GM18519 (cell line): Measurements from ENCODE around the gene BRD3.

Experiments
- ATAC-seq: cut with Tn5 transposase; IDR thresholded peaks from one replicate; pipeline ENCODE4 v1.9.1; 2021; ENCODE audit warnings: mild to moderate bottlenecking, moderate library complexity; ENCODE audit not compliant: unreplicated experiment, low FRiP score

Gene BRD3

DNA sequence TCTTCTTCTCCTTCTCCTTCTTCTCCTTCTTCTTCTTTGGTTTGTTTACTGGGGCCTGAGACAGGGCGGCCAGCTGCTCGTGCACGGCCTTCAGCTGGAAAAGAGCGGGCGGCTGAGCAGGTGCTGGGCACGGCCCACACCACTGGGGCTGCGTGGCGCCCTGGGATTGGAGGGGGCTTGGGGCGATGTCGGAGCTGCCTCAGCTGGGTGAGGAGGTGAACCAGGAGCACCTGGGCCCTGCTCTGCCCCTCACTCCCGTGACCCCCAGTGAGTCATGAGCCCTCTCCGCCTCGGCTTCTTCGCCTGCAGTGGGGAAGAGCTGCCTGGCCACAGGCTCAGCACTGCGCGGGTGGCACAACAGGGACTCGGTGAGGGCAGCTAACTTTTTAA is 27.7 kb downstream of the BRD3 start:
- no peak for ATAC-seq

DNA sequence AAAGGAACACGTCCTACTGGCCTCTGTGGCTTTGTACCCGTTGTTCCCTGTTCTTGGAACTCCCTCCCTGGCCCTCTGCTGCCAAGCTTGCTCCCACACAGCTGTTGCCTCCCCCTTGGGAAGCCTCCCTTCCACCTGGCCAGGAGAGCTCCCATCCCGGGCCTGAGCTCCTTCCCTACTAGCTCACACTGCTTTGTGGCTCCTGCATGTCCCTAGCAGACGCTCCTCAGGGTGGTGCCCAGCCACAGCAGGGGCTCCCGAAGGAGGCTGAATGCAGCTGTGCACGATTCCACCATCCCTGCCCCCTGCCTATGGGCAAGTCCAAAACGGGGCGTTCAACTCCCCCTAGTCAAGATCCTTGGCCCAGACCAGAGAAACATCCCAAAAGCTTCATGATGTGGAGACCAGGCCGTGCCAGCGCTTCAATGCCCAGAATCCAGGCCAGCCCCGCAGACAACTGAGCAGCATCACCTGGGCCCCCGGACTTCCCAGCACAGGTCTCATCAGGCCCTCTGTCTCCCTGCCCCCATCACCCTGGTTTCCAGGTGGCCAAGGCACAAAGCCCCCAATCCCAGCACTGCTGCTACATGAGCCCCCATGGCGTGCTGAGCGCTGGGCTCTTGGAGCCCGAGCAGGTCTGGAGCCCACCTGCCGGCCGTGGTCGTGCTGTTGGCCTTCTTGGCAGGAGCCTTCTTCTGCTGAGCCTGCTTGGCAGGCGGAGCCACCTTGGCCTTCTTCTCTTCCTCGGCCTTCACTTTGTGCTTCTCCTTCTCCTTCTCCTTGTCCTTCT is 28.2 kb downstream of the BRD3 start:
- no peak for ATAC-seq

DNA sequence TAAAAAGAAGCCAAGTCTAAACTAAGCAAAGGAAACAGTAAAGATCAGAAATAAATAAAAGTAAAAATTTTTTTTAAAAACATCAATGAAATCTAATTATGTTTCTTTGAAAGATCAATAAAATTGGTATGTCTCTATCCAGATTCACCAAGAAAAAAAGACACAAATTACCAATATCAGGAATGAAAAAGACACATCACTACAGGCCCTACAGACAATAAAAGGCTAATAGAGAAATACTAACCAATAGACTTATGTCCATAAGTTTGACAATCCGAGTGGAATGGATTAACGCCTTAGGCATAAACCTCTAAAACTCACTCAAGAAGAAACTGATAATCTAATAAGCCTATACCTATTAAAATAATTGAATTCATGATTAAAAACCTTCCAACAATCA is 30.2 kb downstream of the BRD3 start:
- no peak for ATAC-seq

DNA sequence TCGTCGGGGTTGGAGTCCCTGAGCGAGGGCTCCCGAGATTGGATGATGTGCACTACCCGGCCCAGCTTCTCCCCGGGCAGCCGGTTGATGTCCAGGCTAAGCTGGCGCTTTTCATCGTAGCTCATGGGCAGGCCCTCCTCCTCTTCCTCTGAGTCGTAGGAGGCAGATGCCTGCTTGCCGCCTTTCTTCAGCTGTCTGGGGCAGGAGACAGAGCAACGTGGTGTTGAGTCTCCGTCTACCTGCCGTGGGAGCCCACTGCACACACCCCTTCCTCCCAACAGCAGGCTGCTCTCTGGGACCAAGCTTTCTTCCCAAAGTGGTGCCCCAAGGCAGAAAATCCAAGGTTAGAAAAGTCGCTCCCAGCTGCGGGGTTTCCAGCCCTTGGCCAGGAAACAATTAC is 31.7 kb downstream of the BRD3 start:
- no peak for ATAC-seq

DNA sequence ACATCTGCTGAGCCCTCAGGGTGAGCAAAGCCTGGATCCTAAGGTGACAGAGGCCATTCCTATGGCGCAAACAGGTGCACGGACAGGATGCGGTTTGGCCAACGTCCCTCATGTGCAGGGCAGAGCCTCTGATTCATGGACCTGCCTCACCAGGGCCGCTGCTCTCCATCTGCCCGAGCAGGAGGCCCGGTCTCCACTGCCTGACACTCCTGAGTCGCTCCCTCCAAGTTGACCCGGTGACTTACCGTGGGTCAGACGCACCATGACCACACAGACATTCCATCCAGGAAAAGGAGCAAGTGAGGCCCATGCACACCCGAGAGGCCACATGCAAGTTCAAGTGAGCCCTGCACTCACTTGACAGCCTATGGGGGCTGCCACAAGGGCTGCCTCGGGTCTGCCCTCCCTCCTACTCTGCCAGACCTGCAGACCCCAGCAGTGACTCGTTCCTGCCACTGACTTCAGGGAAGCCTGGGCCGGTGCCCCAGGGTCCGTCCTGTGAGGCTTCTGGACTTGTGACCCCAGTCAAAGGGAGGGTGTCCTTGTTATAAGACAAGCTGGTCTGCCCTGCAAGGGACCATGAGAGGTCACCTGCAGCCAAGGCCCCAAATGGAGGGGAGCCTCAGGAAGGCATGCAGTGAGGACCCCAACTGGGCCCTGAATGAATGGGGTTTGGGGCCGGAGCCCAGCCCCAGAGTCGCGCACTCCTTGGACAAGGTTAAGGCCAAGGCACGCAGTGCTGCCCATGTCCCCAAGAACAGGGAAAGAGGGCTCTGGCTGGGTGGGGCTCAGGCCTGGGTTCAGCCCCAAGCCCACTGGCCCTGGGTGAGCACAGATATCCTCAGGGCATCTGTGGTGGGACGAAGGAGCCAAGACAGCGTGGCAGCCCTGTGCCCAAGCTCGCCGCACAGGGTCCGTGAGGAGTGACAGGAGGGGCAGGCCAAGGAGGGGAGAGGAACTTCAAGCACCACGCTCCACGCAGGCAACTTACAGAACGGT is 32.5 kb downstream of the BRD3 start:
- no peak for ATAC-seq

DNA sequence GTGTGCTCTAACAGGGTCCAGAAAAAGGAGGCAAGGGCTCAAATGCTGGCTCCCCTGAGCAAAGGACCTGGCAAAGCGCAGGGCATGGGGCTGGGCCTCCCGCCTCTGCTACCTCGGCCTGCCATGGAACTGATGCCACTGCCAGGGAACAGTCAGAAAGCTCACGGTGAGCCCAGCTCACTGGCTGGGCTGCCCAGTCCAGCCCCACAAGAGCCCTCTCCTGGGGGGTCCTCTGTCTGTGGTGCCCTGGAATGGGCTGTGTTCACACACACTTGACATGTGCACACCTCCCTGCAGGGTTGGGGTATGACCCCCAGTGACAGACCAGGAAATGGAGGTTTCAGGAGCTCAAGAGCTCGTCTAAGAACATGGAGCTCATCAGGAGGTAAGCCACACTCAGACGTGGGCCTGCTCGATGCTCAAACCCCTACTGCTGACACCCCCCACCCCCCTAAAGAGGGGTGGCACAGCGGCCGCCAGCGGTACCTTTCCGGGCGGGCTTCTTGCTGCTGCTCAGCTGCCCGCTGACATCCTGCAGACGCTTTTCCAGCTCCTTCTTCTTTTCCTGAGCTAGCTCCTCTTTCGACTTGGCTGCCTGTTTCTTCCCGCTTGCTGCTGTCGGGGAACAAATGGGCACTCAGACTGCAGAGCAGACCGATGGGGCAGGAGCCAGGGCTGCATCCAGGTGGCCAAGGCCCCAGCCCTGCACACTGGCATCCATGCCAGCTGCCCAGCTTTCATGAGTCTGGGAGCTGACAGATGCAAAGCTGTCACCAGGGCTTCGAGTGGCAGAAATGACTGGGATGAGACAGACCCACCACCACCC is 33.4 kb downstream of the BRD3 start:
- no peak for ATAC-seq

DNA sequence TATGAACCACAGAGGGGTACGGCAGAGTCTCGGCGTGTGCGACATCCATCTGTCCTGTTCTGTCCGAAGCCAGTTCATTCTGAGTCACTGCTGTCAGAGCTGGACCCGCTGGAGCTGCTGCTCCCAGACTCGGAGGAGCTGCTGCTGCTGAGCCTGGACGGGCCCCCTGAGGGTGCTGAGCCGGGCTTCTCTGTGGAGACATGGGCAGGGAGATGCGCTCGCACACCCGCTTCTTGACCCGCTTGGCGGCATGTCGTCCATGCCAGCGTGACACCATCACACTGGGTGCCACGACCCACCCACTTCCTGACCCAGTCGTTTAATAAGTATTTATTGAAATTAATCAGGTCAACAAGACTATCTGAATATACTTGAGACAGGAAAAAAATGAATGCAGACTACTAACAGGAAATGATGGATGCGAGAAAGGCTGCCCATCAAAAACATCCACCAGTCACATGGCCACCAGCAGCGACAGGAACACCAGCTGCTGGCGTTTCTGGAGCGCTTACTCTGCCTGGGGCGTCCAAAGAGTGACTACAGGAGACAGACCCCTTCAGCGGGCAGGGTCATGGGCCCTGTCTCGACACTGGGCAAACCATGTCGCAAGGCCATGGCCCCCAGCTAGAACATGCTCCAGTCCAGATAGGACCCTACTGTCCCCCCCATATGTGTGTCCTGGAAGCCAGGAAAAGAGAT is 34.2 kb downstream of the BRD3 start:
- no peak for ATAC-seq

DNA sequence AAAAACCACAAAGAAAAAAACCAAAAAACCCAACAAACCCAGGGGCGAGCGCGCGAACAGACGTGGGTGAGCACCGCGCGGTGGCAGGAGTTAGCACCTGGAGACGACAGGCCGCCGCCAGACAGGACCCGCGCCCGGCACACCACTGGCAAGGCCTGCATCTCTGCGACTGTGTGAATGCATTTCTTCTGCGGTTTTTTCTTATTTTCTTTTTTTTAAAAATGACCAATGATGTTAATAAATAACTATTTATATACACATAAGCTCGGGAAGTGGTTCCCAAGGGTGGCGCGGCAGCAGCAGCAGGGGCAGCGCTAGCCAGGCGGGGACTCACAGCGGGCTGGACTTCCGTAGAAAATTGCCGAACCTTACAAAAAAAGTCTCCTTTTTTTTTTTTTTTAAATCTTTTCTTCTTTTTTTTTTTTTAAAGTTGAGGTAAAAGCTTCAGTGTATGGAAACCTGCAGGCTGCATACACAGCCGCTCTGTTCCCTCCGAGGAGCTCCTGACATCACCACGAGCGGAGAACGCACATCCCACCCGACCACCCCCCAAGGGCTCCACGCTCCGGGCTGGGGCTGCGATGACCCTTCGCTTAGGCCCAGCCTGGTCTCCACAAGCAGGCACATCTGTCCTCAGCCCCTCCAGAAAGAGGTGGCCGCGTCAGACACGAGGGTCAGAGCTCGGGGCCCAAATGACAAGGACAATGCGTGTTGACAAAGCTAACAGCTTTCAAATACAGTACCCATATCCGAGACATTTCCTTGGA is 35.2 kb downstream of the BRD3 start:
- ATAC-seq = no peak

DNA sequence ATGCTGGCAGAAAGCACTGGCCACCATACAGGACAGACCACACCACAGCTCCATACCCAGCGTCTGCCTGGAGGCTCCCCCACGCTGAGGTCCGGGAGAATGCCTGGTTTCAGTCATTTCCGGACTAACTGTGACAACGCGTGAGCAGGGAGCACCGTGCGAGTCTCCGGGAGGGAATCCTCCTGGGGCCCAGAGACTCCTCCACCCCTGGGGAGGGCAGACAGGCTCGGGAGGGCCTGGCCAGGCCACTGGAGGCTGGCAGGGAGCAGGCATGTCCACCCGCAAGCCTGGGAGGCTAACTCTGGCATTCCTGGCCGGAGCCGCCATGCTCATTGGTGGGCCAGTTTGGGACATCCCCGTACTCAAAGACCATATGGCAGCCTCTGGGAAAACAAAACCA is 36.0 kb downstream of the BRD3 start:
- ATAC-seq = no peak

DNA sequence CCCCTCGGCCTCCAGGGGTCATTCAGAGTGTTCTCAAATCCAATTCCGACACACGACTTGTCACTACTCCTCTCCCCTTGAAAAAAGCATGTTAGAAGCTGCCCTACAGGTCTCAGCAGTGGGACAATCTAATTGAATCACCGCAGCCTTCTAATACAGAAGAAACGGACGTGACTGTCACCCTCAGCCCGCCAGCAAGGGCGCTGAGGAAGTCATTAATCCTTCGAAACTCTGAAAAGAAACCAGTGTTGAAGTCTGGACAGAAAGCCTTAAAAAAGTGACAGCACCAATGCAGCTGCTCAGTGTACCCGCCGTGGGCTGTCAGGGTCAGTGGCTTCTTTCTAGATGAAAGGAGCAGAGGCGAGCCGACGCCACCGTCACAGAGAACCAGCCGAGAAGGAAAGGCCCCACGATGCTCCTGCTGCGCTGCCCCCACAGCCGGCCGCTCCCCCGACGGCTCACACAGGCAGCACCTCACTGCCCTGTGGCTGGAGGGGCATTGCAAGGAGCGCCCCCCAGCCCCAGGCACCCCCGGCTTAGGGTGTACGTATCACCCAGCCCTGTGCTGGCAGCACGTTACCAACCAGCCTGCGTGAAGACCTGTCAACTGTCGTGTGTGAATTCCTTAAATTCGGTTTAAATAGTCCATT is 36.9 kb downstream of the BRD3 start:
- ATAC-seq = no peak

DNA sequence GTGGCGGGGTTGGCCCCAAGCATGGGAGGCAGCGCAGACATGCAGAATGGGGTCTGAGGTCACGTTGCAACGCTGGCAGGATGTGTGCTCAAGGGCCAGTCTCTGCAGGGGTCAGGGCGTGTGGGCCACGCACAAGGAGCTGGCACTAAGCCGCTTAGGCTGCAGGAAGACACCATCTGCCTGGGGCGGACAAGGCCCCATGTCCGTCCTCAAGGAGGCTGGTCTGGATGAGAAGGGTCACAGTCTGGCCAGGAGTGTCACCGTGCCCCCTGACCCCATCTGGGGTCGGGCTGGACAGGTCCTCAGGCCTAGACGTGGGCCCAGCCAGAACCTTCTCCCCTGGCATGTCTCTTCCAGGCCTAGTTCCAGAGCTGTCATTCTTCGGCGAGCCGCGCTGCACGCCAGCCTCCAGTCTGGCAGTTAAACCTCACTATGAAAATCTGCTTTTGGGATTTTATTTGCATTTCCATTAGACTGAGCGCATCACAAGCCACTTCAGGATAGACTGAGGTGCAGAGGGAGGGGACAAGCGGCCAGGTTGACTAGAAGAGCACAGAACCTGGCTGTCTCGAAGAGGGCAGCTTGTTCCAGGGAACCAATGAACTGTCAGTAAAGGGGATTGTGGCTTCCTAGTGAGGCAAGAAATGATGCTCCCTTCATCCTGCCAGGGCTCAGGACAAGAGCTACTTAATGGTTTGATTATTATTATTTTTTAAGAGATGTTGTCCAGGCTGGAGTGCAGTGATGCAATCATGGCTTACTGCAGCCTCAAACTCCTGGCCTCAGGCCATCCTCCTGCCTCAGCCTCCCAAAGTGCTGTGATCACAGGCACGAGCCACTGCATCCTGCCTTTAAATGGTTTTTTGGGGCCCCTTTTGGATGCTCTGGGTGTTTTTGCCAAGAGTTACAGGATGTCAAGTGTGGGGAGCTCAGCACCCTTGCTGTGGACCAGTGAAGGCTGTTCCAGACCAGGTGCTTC is 38.3 kb downstream of the BRD3 start:
- ATAC-seq = no peak

DNA sequence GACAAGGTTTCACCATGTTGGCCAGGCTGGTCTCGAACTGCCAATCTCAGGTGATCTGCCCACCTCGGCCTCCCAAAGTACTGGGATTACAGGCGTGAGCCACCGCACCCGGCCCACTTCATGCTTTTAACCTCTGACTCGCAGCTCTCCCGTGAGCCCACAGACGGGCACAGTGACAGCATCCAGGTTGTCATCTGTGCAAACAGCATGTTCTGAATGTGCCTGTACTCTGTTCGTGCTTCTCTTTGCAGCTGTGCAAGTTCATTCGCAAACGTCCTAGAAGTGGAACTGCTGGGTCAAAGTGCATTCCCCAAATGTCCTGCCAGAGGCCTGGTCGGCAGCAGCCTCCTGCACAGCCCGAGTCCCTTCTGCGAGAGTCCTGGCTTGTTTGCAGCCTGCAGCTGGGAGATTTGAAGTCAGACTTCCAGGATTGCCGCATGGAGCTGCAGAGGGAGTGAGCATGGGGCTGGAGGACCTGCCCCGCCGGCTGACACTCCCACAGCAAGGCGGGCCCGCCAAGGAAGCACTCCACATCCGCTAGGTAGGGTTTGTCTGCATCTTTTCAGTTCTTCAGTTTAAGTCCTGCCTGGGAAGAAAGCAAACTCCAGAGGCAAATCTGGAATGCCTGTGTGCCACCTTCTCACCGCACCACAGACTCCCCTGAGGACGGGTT is 39.1 kb downstream of the BRD3 start:
- no peak for ATAC-seq

DNA sequence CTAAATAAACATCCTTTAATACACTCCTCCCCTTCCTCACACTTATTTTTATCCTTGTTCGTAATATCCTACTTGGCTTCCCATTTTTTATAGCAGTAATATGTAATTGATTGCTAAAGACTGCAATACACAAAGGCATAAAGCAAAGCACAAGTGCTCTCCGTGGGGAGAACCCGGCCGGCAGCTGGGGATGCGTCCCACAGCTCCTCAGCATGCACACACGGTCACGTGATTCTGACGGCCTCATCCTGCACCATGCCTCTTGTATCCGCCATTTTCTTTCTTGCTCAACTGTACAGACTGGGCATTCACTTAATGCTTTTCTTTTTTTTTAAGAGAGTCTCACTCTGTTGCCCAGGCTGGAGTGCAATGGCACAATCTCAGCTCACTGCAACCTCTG is 39.8 kb downstream of the BRD3 start:
- no peak for ATAC-seq

DNA sequence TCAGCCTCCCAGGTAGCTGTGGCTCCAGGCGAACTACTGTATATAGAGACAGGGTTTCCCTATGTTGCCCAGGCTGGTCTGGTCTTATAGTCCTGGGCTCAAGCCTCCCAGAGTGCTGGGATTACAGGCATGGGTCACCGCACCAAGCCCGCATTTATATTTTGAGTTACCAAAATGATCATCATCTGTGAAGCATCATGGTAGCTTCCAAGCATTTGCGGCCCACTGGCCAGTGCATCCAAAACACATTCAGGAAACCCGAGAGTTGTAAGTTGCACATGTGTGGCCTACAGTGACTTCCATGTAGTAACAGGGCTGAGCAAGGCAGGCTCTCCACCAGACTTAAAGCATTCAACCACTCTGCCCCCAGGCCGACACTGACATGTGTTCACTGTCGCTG is 40.3 kb downstream of the BRD3 start:
- no peak for ATAC-seq

DNA sequence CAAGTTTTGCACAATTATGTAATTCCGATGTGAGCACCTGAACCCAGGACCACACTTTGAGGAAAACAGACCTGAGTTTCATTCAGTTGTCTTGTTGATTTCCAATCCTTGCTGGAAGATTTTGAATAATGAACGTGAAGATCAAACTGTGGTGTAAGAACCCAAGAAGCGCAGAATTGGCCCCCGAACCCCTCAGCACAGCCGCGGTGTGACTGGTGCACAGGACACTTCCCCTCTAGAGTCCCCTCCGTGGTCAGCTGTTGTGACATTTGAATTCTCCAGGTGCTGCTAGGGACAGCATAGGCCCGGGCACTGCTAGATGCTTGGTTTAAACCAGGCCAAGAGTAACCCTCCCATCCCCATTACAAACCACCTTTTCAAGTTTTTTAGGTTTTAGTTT is 40.8 kb downstream of the BRD3 start:
- no peak for ATAC-seq

DNA sequence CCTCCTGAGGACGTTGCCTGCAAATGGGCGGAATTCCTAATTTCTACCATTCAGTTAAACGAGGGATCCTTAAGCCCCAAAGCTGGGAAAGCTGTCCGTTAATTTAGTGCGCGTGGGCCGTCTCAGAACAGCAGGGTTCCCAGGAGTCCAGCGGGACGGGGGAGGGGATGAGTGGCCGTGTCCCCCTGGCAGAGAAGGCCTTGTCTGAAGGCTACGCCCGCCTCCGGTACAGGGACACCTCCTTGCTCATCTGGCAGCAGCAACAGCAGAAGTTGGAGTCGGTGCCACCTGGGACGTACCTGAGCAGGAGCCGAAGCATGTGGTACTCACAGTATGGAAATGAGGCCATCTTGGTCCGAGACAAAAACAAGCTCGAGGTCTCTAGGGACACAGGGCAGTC is 41.2 kb downstream of the BRD3 start:
- no peak for ATAC-seq
